HG03196 (cell line): ENCODE data around the gene DIAPH2.

Experiments used
- ATAC-seq: cut with Tn5 transposase; IDR thresholded peaks from one replicate; pipeline ENCODE4 v1.9.1; 2021; ENCODE audit not compliant: unreplicated experiment

DIAPH2 gene

GRCh38 chrX:97629597-97629985 lies 944.9 kb downstream of the DIAPH2 start:
- ATAC-seq: no peak

DNA sequence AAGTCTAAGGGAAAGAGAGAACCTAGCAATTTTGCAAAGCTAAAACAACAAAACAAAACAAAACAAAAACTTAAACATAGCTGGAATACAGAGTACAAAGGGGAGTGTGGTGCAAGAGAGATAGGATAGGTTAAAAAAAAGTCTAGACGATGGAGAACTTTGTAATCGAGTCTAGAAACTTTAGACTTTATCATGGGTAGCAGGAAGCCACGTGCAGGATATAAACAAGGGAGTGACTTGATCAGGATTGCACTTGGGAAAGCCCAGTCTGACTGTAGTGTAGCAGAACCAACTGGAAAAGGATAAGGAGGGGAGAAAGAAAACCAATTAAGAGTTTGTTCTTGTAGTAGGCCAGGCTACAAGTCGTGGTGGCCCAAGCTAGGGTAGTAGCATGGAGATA lies 949.2 kb downstream of the DIAPH2 start:
- no peak for ATAC-seq

- ATAC-seq: no peak
Measured at GRCh38 chrX:97636473-97637140, 952.0 kb downstream of the DIAPH2 start.

GRCh38 chrX:97637289-97637688 lies 952.6 kb downstream of the DIAPH2 start:
- ATAC-seq: no peak

GRCh38 chrX:97638621-97639020 lies 954.0 kb downstream of the DIAPH2 start:
- ATAC-seq: no peak

- no peak for ATAC-seq
Measured at GRCh38 chrX:97639526-97639925, 954.9 kb downstream of the DIAPH2 start.
